GM12801 (cell line): Measurements from ENCODE around the gene ASIC4.

Experiments
- CTCF ChIP-seq: IDR thresholded peaks from one replicate; pipeline ENCODE4 v1.5.1; 2011; ENCODE audit warnings: control low read depth; ENCODE audit not compliant: insufficient read length; ENCODE audit errors: extremely low read depth

ASIC4 gene

GRCh38 chr2:219470429-219470828 lies 43.9 kb upstream of the ASIC4 start:
- TF ChIP-seq CTCF = no peak

GRCh38 chr2:219471476-219472371 lies 42.6 kb upstream of the ASIC4 start:
- no peak for TF ChIP-seq CTCF

- no peak for TF ChIP-seq CTCF
Measured at GRCh38 chr2:219472629-219473187, 41.6 kb upstream of the ASIC4 start.

GRCh38 chr2:219473511-219473910 lies 40.8 kb upstream of the ASIC4 start:
- TF ChIP-seq CTCF = no peak

GRCh38 chr2:219474285-219475060 lies 39.8 kb upstream of the ASIC4 start:
- no peak for TF ChIP-seq CTCF

- no peak for TF ChIP-seq CTCF
Measured at GRCh38 chr2:219475278-219475677, 39.0 kb upstream of the ASIC4 start.

- TF ChIP-seq CTCF = no peak
Measured at GRCh38 chr2:219475697-219476651, 38.3 kb upstream of the ASIC4 start.
